RPMI7951 (cell line): ENCODE measurements around the gene SPCS2. TPM values are rescaled to one million over a fixed set of nuclear protein-coding genes. Genes with fewer than 3 reads are reported as not detected.
"Not testable (repeated sequence)": the region's sequence is repeated elsewhere in the genome, so short reads cannot be mapped to it uniquely, and the experiment has no call there.

Source experiments
- DNase-seq: peaks from one replicate; pipeline ENCODE4 v3.0.0-alpha.2; 2012; ENCODE audit warnings: low read depth
- total RNA-seq: library from RNA; depleted of rRNA; stranded (reverse); fragments of >200 nt; shearing (Covaris generic); gene quantifications from 2 replicates; pipeline ENCODE4 v1.2.3, GENCODE V29; 2014; rRNA removed

The SPCS2 gene
- total RNA-seq, 1 experiment from 2014 or later = 32.6 TPM

DNA sequence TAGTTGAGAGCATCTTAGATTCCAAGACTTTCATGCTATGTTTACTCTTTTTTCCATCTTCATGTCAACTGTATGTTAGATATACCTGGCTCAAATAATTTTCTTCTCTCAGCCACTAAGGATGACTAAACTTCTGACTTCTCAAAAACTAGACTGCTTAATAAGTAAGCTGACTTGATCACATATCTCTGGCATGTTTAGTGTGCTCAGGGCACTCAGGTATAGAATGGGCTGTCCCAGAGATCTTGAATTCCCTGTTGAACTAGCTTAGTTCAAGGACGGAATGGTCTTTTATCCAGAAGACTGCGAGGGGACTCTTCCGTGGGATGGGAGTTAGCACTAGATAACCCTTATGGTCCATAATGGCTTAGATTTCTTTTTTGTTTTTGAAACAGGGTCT is 52.6 kb downstream of the SPCS2 start:
- no peak for DNase-seq

DNA sequence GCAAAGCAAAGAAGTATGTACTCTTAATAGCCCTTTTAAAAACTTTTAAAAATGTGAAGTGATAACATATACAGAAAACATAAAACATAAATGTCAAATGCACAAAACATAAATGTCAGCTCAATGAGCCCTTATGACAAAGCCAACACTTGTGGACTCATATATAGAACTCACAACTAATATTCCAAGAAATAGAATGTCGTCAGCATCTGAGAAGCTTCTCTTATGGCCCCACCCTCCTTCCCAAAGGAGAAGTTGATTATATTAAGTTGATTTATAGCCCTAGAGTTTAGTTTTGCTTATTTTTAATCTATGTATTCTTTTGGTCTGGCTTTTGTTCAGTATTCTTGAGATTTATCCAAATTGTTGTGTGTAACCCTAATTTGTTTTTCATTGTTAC is 53.5 kb downstream of the SPCS2 start:
- DNase-seq = no peak

DNA sequence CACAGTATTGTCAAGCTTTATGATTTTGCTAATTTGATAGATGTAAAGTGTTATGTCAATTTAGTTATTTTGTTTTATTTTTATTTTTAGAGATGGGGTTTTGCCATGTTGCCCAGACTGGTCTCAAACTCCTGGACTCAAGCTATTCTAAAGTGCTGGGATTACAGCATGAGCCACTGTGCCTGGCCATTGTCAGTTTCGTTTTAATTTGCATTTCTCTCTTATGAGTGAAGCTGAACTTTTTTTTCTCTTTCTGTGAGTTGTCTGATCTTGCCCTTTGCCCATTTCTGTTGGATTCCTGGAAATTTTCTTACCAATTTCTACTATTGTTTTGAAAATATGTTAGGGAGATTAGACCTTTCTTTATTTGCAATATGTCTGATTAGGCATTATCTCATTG is 55.1 kb downstream of the SPCS2 start:
- DNase-seq = no peak

DNA sequence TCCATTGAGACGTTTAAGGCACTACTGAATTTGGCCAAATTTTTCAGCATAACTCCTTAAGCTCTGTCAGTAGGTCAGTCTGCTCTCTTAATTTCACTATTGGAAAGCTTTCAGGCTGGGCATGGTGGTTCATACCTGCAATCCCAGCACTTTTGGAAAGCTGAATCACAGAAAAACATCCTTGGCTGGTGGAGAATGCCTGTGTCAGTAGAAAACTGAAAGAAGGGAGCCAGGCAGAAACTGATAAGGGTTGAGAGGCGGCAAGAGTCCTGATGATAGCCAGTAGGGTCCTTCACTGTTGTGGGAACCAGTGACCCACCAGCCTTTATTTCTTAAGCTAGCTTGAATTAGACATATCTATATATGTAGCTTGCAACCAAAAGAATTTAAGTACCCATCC is 62.3 kb downstream of the SPCS2 start:
- DNase-seq = no peak

DNA sequence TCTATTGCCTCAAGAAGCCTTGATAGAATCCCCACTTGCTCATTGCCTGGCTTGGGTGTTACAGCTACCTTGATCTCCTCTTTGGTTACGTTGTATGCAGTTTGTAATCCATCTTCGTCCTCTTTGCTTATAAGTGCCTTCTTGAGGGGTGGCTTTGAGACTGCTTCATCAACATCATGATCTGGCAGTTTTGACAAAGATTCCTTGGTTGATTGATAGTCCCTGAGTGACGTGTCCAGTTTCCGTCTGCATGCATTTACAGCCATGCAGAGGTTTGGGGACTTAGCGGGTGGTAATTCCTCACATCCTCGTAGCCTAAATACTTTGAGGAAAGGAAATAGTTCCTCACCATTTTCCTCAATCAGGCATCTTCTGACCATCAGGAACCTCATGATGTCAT is 62.8 kb downstream of the SPCS2 start:
- no peak for DNase-seq

DNA sequence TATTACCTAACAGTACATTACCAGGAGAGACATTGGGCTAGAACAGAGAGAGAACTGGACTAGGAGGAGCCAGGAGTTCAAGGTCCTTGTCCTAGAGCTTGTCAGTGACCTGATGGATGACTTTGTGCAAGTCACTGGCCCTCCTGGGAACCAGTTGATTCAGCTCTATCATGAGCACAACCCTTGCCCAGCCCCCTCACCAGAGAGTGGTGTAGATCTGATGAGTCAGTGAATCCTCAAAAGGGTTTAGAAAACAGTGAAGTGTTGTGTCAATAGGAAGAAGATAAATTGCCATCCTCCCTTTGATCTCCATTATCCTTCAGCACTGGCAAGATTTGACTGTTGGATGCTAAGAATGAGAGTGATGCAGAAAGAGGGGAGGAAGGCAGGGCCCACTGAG is 64.0 kb downstream of the SPCS2 start:
- DNase-seq = peak; percentile 36

DNA sequence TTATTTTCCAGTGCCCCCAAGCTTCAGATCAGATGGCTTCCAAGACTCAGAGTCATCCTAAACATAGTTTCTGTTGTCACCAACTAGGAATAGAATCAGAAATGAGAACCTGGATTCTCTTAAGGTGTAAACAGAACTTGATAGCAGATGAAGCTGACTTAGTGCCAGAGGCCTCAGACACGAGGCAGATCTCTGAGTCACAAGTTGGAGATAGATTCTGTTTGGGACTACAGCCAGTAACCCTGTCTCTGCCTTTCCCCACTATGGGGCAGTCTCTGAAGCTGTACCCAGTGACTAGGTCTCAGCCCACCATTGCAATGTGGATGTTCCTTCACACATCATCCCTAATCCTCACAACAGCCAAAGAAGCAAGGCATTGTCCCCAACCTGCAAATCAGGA is 65.1 kb downstream of the SPCS2 start:
- peak; percentile 82 for DNase-seq

DNA sequence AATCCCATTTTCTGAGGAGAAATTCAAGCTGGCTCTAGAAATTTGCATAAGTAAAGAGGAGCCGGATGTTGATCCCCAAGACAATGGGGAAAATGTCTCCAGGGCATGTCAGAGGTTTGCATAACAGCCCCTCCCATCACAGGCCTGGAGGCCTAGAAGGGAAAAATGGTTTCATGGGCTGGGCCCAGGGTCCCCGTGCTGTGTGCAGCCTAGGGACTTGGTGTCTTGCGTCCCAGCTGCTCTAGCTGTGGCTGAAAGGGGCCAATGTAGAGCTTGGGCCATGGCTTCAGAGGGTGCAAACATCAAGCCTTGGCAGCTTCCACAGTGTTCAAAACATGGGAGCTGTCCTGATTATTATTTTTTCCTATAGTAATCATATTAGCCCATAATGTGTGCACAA is 70.1 kb downstream of the SPCS2 start:
- DNase-seq = not testable (repeated sequence)

DNA sequence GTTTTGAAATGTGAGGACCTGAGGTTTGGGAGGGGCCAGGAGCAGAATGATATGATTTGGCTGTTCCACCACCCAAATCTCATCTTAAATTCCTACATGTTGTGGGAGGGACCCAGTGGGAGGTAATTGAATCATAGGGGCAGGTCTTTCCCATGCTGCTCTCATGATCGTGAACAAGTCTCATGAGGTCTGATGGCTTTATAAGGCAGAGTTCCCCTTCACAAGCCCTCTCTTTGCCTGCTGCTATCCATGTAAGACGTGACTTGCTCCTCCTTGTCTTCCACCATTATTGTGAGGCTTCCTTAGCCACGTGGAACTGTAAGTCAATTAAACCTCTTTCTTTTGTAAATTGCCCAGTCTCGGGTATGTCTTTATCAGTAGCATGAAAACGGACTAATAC is 71.3 kb downstream of the SPCS2 start:
- not testable (repeated sequence) for DNase-seq

DNA sequence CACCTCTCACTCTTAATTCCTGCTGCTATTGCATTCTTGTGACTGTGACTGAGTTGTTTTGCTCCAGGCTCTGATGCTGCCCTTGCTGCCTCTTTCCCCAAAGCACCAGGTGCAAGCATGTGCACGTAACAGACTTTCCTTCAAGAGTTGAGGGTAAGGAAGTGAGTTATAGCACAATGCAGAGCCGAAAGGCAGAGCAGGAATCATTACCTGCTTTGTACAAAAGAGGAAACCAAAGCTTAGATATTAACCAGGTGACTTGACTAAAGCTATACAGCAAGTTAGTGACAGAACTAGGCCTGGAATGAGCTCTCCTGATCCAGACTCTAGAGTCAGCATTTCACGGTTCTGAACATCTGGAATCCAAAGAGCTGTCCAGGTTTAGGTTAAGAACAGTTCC is 73.2 kb downstream of the SPCS2 start:
- DNase-seq = no peak

DNA sequence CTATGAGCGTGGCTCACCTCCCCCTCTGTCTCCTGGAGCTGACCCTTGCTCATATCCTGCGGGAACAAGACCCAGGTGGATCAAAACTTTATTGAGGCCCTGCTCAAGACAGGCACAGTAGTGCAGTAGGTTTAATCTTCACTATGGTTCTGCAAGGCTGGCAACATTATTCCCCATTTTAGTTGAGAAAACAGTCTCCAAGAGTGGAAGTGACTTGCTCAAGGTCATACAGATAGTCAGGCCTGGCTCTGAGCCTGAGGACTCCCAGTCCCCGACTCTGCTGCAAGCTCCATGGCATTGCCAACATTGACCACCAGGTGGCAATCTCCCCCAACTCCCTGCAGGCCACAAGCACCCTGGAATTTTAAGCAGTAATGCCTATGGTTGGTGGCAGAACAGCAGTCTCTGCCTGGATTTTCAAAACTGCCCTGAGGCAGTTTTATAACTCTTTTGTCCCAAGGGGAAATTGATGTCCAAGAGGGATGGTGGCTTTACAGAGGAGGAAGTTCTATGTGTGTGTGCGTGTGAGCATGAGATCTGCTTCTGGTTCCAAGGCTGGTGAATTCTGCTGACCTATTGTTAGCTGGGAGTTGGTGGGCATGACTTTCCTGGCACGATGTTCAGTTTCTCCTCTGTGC is 73.8 kb downstream of the SPCS2 start:
- DNase-seq = peak; percentile 74

DNA sequence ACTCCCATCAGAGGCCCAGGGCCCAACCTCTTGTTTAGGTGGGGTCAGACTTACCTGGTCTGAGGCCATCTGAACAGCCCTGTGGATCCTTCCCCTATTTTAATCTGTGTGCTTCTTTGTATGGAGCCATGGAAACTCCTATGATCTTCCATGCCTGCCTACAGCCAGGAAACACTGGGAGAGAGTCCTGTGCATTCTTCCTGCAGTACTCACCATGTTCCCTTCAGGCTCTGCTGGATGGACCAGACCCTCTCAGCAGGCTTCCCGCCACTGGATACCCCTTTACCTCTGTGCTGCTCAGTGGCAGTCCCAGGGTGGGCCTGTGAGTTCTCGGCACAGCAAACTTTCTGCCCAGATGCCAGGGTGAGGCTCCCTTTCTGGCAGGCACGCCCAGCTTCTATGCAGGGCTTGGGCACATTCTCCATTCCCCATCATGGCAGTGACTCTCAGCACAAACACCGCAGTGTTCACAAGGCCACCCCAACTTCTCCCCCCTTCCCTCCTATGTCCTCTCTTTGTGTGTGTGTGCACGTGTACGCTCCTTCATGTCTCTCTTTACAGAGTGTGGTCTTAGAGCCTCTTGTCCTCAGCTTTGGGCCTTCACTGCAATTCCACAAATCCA is 74.5 kb downstream of the SPCS2 start:
- no peak for DNase-seq

DNA sequence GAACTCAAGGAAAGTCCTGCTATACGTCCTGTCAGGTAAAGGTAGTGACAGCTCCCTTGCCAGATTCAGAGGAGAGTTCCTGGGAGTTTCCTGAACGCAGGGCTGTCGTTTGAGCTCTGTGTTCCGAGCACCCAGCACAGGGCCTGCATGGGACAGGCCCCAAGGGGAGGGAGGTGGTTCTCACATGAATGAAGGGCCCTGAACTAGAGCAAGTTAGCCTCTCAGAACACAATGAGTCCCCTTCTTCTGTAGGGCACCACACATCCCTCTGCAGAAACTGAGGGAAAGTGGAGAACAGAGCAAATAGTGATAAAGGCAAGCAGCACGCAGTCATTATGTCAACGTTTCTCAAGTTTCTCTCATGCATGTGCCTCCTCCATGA is 75.0 kb downstream of the SPCS2 start:
- no peak for DNase-seq

DNA sequence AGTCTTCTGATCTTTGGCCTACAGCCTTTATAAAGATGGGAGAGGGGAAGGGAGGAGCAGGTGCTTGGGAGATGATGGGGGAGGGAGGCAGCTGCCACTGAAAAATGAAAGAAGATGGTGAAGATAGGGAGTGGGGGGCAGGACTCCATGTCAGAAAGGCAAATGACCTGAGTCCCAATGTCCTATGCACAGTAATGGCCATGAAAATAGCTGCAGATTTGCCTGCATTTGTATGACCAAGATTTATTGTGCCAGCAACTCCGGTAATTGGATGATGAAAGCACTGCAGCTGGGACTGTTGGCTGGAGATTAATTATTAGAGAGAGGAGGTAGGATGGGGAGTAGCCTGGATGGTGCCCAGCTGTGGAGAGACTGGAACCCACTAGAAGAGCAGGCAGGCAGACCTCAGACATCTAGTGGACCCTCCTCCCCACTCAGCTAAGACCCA is 75.7 kb downstream of the SPCS2 start:
- no peak for DNase-seq

DNA sequence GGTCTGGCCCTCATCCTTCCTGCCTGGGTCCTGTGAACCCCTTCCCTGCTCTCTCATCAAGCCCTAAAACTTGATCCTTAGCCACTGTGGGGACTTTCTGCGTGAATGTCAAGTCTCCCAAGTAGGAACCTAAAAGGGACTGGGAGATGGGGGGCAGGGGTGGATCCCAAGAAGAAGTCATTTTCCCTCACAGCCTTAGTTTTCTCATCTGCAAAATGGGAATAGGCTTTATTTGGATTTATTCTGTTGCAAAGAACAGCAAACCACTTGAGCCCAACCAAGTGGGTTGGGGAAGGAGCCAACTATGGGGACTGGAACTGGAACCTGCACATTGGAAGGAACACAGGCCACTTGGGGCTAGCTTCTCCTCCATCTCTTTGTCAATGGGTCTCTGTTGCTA is 76.5 kb downstream of the SPCS2 start:
- no peak for DNase-seq

DNA sequence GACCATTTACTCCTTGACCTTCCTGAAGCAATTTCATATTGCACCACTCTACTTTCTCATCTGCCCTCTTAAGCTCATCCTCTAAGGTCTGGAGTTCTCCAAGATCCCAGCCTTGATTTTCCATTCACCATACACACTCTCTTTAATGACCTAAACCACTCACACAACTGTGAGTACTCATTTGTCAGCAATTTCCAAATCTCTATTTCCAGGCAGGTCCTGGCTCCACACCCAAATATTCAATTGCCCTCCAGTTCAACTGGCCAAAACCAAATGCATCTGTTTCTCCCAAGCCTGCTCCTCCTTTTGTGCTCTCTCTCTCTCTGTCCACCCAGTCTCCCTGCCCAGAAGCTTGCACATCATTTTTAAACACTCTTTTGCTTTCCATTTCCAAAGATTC is 79.3 kb downstream of the SPCS2 start:
- DNase-seq = no peak

Other genes with a start within 250 kb of the SPCS2 start
- gene CHRDL2, start 217.8 kb upstream of the SPCS2 start, total RNA-seq = not detected in 2 replicates
- 9.3 and 11.1 TPM in 2 replicates for gene RNF169, start 200.4 kb upstream of the SPCS2 start, total RNA-seq
- 14.3 and 14.9 TPM in 2 replicates for gene XRRA1, start 175 bp upstream of the SPCS2 start, total RNA-seq
- 5.5 and 5.9 TPM in 2 replicates for gene NEU3, start 39.7 kb downstream of the SPCS2 start, total RNA-seq
- not detected in 2 replicates for gene OR2AT4, start 147.6 kb downstream of the SPCS2 start, total RNA-seq
- 0.39 and 0.60 TPM in 2 replicates for gene SLCO2B1, start 201.8 kb downstream of the SPCS2 start, total RNA-seq